GM12892 (cell line): ENCODE measurements around the gene LRRC36.

Experiments
- POLR2A ChIP-seq: IDR thresholded peaks from 2 replicates; pipeline ENCODE4 v1.6.1; 2011; ENCODE audit warnings: low read depth, low read length, control low read depth
- POLR2AphosphoS5 ChIP-seq: IDR thresholded peaks from 2 replicates; pipeline ENCODE4 v1.6.1; 2011; ENCODE audit warnings: low read depth, low read length, control low read depth
- TAF1 ChIP-seq: IDR thresholded peaks from 2 replicates; pipeline ENCODE4 v1.6.1; 2011; ENCODE audit warnings: low read depth, mild to moderate bottlenecking, control low read depth, low read length, borderline replicate concordance

- no peak for TF ChIP-seq POLR2A
- no peak for TF ChIP-seq POLR2AphosphoS5
- no peak for TF ChIP-seq TAF1
Measured at GRCh38 chr16:67372664-67373063, 46.0 kb downstream of the LRRC36 start.
